Testis (tissue), 5 donors: ENCODE measurements around the gene LGALS3BP. TPM values are rescaled to one million over a fixed set of nuclear protein-coding genes. Genes with fewer than 3 reads are reported as not detected.

Experiments
- DNase-seq: peaks from one replicate; pipeline ENCODE4 v3.0.0-alpha.2; 2019
- H3K27ac ChIP-seq, 2 donors: fragments of 200-600 bp; sonication (generic); one replicate each; pipeline ENCODE4 v1.5.1; 2019
- H3K27me3 ChIP-seq: fragments of 200-600 bp; sonication (generic); one replicate; pipeline ENCODE4 v1.5.1; 2019
- H3K36me3 ChIP-seq: fragments of 200-600 bp; sonication (generic); one replicate; pipeline ENCODE4 v1.5.1; 2017; ENCODE audit warnings: low read depth; ENCODE audit errors: missing control alignments
- H3K4me1 ChIP-seq: fragments of 200-600 bp; sonication (generic); one replicate; pipeline ENCODE4 v1.5.1; 2019
- H3K4me3 ChIP-seq, 2 donors: fragments of 200-600 bp; sonication (generic); one replicate each; pipeline ENCODE4 v1.5.1; 2017 to 2019
- H3K9me3 ChIP-seq: fragments of 200-600 bp; sonication (generic); one replicate; pipeline ENCODE4 v1.5.1; 2017
- POLR2A ChIP-seq: fragments of 450-650 bp; IDR thresholded peaks from one replicate; pipeline ENCODE4 v1.6.1; 2017; ENCODE audit warnings: antibody characterized with exemption, mild to moderate bottlenecking, moderate library complexity
- WGBS, 2 donors: methylation state at CpG; one replicate each; pipeline ENCODE4 v1.1.5; 2018; 5-methylcytosine and 5-hydroxymethylcytosine counted together
- intact Hi-C: fragments of 100-400 bp; cut with DNase I; formaldehyde crosslinking; loops from one replicate; pipeline ENCODE4 v1.15.1; 2023; ENCODE audit warnings: low total_unique reads
- long read RNA-seq, 2 donors: transcript quantifications; one replicate each; lab custom pipeline, GENCODE V29; 2026
- polyA plus RNA-seq: library from polyadenylated mRNA; stranded (reverse); fragments of 350-450 nt; fragmentation: Illumina TruSeq; extraction: RNeasy Lipid Tissue Mini Kit (QIAGEN cat#74804); gene quantifications from one replicate; pipeline ENCODE4 v1.2.3, GENCODE V29; 2014; ENCODE audit warnings: low read depth, low replicate concordance; ENCODE audit not compliant: insufficient read depth
- total RNA-seq, 2 donors: library from RNA; depleted of rRNA; stranded (reverse); fragments of >200 nt; gene quantifications; one replicate each; pipeline ENCODE4 v1.2.3, GENCODE V29; 2016
- TF ChIP-seq, protein P1 (sequence below), 3 experiments: fragments of 450-650 bp in 2 of 3; fragments of 200-600 bp in 1 of 3; sonication (generic) in 1 of 3; IDR thresholded peaks; one replicate each; pipeline ENCODE4 v1.5.1; 2016 to 2019; ENCODE audit warnings: antibody characterized with exemption in 3 of 3, mild to moderate bottlenecking in 2 of 3, moderate library complexity in 1 of 3

The LGALS3BP gene
- total RNA-seq (100 to 1,000 TPM; 498 to 845 TPM), polyA plus RNA-seq (328 TPM)
- long read RNA-seq, donor 1, transcript LGALS3BP-201 (6 exons, 2,405 nt): major isoform, 117 of 173 reads
- long read RNA-seq, donor 1, transcript LGALS3BP-202 (5 exons, 936 nt): minor isoform, 15 of 173 reads
- long read RNA-seq, donor 1, partial matches to known transcripts: 39 of 173 reads
- long read RNA-seq, donor 1, other reads (novel, unspliced or antisense): 0 of 173 reads
- long read RNA-seq, donor 2, transcript LGALS3BP-201 (6 exons, 2,405 nt): major isoform, 46 of 112 reads
- long read RNA-seq, donor 2, partial matches to known transcripts: 64 of 112 reads
- long read RNA-seq, donor 2, other reads (novel, unspliced or antisense): 0 of 112 reads

- 40 to 60% methylated on average over 7 to 16 of the region's 16 CpGs for WGBS, 2 donors
Observed at GRCh38 chr17:78979780-78980623, at the start of gene LGALS3BP. LGALS3BP (minus strand) TSS chr17:78979923; CDS start chr17:78977191, 2,732 bp downstream.

DNA sequence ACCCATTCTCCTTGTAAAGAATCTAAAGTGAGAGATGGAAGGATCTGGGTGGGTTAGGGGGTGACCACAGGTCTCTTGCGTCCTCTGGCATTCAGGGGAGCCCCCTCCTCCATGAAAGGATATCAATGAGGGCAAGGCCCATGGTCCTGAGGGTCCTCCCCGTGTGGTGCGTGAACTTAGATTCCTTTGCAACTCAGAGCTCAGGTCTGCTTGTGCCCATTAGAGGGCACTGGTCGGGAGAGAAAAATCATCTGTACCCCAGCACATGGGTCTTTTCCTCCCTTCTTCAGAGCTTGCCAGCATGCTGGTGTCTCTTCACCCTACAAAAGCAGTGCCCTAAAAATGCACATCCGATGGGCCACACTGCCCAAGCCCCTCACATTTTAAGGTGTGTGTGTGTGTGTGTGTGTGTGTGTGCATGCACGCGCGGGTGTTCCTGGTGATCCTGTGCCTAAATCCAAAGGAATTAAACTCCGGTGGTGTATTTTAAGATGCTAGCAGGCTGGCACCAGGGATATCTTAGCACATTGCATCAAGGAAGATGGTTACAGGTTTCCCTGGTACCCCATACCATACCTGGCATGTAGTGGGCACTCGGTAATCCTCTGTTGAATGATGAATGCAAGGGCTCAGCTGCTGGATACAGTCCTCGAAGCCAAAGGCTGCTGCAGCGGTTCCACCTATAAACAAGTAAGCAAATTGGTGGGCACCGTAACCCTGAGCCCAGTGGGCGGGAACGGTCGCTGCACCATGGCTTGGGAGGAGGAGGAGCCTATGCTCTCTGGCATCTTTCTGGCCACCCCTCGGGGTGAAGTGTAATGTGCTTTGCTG lies 49.0 kb upstream of the LGALS3BP start:
- peaks cover 45% of the 10 kb centered on the region for H3K4me1 ChIP-seq
- H3K36me3 ChIP-seq: no peaks in the 10 kb centered on the region
- intact Hi-C loops: no loop called here
- H3K4me3 ChIP-seq: no peak overlapping the region
- H3K9me3 ChIP-seq: no peaks in the 10 kb centered on the region
- WGBS, 2 donors: 80 to 86% methylated on average over 12 to 17 of the region's 17 CpGs
- TF ChIP-seq, protein P1, sequence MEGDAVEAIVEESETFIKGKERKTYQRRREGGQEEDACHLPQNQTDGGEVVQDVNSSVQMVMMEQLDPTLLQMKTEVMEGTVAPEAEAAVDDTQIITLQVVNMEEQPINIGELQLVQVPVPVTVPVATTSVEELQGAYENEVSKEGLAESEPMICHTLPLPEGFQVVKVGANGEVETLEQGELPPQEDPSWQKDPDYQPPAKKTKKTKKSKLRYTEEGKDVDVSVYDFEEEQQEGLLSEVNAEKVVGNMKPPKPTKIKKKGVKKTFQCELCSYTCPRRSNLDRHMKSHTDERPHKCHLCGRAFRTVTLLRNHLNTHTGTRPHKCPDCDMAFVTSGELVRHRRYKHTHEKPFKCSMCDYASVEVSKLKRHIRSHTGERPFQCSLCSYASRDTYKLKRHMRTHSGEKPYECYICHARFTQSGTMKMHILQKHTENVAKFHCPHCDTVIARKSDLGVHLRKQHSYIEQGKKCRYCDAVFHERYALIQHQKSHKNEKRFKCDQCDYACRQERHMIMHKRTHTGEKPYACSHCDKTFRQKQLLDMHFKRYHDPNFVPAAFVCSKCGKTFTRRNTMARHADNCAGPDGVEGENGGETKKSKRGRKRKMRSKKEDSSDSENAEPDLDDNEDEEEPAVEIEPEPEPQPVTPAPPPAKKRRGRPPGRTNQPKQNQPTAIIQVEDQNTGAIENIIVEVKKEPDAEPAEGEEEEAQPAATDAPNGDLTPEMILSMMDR (IDR thresholded peaks at IDR 0.05): peak in 1 of 3 experiments; percentile 6
- TF ChIP-seq POLR2A: no peak
- no peaks in the 10 kb centered on the region for H3K27me3 ChIP-seq
- no peak overlapping the region for H3K27ac ChIP-seq
- no peak for DNase-seq

More at GRCh38 chr17:78979780-78980623, at the start of gene LGALS3BP:
- H3K27me3 ChIP-seq: no peaks in the 10 kb centered on the region
- peaks cover 49% of the 10 kb centered on the region for H3K4me1 ChIP-seq
- H3K27ac ChIP-seq: peak within 1 kb of the TSS; percentile 0 to 49
- TF ChIP-seq POLR2A: no peak
- DNase-seq: peak; percentile 92
- H3K36me3 ChIP-seq: no peaks in the 10 kb centered on the region
- intact Hi-C loops: no loop called here
- H3K9me3 ChIP-seq: no peaks in the 10 kb centered on the region
- H3K4me3 ChIP-seq: peak within 1 kb of the TSS; percentile 36 to 60

DNA sequence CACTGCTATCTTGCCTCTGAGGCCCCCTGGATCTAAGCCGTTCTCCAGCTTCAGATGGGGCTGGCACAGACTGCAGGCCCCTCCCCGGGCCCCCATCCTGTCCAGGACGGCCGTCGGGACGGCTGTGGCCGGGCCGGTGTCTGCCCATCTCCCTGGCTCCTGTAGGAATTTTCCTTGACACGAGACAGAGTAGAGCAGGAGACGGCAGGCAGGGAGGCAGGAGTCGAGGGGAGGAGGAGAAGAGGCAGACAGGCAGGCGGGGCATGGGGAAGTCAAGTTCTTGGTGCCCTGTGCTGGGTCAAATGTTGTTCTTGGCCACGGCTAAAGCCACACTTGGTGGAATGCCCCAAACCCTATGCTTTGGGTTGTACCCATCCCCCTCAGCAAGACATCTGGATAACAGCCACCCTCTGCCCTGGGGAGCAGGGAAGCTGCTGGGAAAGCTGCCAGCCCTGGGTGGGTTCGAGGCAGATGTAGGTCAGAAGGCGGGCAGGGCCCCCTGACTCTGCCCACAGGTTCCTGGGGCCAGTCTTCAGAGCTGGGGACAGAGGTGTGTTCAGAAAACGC lies 48.3 kb upstream of the LGALS3BP start:
- Histone ChIP-seq H3K4me3 (no peak overlapping the region), H3K27ac (no peak overlapping the region), H3K4me1 (peaks cover 49% of the 10 kb centered on the region), H3K36me3 (no peaks in the 10 kb centered on the region), H3K27me3 (no peaks in the 10 kb centered on the region), H3K9me3 (no peaks in the 10 kb centered on the region)
- no peak for DNase-seq
- intact Hi-C loops: no loop called here
- 43 to 71% methylated on average over 3 to 16 of the region's 16 CpGs for WGBS, 2 donors
- no peak for TF ChIP-seq POLR2A
- TF ChIP-seq, protein P1 (IDR thresholded peaks at IDR 0.05): no peak

DNA sequence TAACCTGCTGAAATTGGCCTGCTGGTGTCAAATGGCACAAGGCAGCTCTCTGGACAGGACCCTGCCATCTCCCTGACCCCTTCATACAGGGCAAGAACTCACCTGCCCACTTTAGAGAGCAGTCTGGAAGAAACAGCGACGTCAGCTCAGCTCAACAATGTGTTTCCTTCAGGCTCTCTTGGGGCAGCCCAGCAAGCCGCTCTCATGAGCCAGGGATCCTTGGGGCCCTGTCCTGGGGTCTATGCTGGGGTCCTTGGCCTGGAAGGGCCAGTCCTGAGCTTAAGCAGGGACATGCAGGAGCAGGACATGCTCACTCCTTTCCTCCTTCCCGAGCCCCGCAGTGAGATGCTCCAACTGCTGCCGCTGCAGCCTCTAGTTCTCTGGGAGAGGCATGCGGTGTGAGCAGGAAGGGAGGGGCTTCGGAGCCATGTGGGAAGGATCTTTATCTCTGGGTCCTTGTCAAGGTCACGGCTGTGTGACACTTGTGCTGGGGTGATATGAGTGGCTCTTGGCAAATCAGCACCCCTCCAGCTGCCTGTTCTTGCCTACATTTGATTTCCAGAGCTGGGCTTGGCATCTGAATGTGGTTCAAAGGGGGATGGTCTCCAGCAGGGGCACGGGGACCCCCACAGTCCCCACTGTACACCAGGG lies 47.7 kb upstream of the LGALS3BP start:
- Histone ChIP-seq H3K9me3 (no peaks in the 10 kb centered on the region), H3K4me3 (no peak overlapping the region), H3K27ac (no peak overlapping the region), H3K27me3 (no peaks in the 10 kb centered on the region), H3K4me1 (peaks cover 55% of the 10 kb centered on the region), H3K36me3 (no peaks in the 10 kb centered on the region)
- intact Hi-C loops: no loop called here
- TF ChIP-seq, protein P1 (IDR thresholded peaks at IDR 0.05): no peak
- TF ChIP-seq POLR2A: no peak
- 33 to 52% methylated on average over 3 to 10 of the region's 10 CpGs for WGBS, 2 donors
- DNase-seq: no peak
